ENCODE data around the gene KIF3C.
"Not testable (repeated sequence)": the region's sequence is repeated elsewhere in the genome, so short reads cannot be mapped to it uniquely, and the experiment has no call there.

KIF3C gene

GRCh38 chr2:25913696-25913973, 68.7 kb downstream of the KIF3C start:
- DNase-seq = not testable (repeated sequence)

GRCh38 chr2:25912851-25913695, 69.2 kb downstream of the KIF3C start:
- DNase-seq = no peak

GRCh38 chr2:25909574-25909973, 72.7 kb downstream of the KIF3C start:
- DNase-seq = not testable (repeated sequence)

GRCh38 chr2:25905126-25905525, 77.2 kb downstream of the KIF3C start:
- no peak for DNase-seq

GRCh38 chr2:25903216-25903776, 79.0 kb downstream of the KIF3C start:
- no peak for DNase-seq

GRCh38 chr2:25899404-25899970, 82.8 kb downstream of the KIF3C start:
- no peak for DNase-seq

GRCh38 chr2:25897506-25897905, 84.8 kb downstream of the KIF3C start:
- DNase-seq = no peak

GRCh38 chr2:25896308-25896707, 86.0 kb downstream of the KIF3C start:
- DNase-seq = not testable (repeated sequence)

- DNase-seq = no peak
These were observed 86.7 kb downstream of the KIF3C start for GRCh38 chr2:25895610-25896009.

- no peak for DNase-seq
These were observed 87.3 kb downstream of the KIF3C start for GRCh38 chr2:25895018-25895417.

GRCh38 chr2:25894135-25894830, 88.0 kb downstream of the KIF3C start:
- DNase-seq = no peak

GRCh38 chr2:25891672-25892071, 90.6 kb downstream of the KIF3C start:
- no peak for DNase-seq

- no peak for DNase-seq
These were observed 94.6 kb downstream of the KIF3C start for GRCh38 chr2:25887624-25888242.

- no peak for DNase-seq
These were observed 96.4 kb downstream of the KIF3C start for GRCh38 chr2:25885933-25886332.

GRCh38 chr2:25881764-25882163, 100.5 kb downstream of the KIF3C start:
- no peak for DNase-seq

- DNase-seq = no peak
These were observed 103.1 kb downstream of the KIF3C start for GRCh38 chr2:25879133-25879730.

GRCh38 chr2:25878361-25879132, 103.8 kb downstream of the KIF3C start, which contains the start of gene ASXL2:
Gene ASXL2, minus strand, starts transcription at chr2:25878487. Its CDS starts 265 bp downstream, at chr2:25878222.
- DNase-seq = peak; percentile 96

GRCh38 chr2:25877431-25878360, 104.6 kb downstream of the KIF3C start:
- peak; percentile 46 for DNase-seq

Measured in DMS79 (cell line).